VCaP (cell line): ENCODE results near the gene TFPI.

Experiments used
- H3K27ac ChIP-seq: fragments of 450-650 bp; 2 replicates; pipeline ENCODE4 v1.5.1; 2017
- TF ChIP-seq, protein P1 (sequence below): fragments of 450-650 bp; conservative IDR thresholded peaks from 2 replicates; pipeline ENCODE4 v1.5.1; 2017; ENCODE audit warnings: mild to moderate bottlenecking, moderate library complexity

The TFPI gene

DNA sequence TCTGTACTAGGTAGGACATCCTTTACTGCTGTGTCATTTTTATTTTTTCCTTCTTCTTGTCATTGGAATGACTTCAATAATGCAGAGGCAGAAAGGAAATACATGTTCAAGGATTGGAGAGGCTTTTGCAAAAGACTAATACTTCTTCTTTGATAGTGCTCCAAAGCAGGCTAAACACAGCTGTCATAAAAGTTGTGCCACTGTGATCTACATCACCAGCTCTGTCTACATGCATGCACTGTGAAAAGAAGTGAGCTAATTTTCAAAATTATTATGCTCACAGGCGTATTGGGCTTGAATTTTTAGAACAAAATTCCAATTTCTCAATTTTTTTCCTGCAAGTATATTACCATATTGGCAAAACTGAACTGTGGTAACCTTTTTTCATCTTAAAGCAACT lies 68.7 kb downstream of the TFPI start:
- TF ChIP-seq, protein P1, sequence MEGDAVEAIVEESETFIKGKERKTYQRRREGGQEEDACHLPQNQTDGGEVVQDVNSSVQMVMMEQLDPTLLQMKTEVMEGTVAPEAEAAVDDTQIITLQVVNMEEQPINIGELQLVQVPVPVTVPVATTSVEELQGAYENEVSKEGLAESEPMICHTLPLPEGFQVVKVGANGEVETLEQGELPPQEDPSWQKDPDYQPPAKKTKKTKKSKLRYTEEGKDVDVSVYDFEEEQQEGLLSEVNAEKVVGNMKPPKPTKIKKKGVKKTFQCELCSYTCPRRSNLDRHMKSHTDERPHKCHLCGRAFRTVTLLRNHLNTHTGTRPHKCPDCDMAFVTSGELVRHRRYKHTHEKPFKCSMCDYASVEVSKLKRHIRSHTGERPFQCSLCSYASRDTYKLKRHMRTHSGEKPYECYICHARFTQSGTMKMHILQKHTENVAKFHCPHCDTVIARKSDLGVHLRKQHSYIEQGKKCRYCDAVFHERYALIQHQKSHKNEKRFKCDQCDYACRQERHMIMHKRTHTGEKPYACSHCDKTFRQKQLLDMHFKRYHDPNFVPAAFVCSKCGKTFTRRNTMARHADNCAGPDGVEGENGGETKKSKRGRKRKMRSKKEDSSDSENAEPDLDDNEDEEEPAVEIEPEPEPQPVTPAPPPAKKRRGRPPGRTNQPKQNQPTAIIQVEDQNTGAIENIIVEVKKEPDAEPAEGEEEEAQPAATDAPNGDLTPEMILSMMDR: no peak
- no peak overlapping the region for H3K27ac ChIP-seq

DNA sequence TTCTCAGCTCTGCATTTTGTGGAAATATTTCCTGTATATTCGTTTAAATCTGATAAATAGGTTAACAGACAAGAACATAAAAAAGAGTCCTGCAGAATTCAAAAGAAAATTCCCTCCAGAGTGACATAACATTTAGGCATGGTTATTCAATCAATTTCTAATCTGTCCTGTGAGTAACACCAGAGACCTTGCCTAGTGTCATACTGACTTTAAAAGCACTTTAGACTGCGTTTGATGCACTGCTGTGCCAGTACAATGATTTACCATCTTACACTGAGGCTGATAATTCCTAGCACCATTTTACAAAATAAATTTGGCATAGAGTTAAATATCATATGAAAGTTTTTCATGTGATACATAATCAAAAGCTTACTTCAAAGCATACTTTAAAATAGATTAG lies 70.7 kb downstream of the TFPI start:
- TF ChIP-seq, protein P1: no peak
- H3K27ac ChIP-seq: no peak overlapping the region

DNA sequence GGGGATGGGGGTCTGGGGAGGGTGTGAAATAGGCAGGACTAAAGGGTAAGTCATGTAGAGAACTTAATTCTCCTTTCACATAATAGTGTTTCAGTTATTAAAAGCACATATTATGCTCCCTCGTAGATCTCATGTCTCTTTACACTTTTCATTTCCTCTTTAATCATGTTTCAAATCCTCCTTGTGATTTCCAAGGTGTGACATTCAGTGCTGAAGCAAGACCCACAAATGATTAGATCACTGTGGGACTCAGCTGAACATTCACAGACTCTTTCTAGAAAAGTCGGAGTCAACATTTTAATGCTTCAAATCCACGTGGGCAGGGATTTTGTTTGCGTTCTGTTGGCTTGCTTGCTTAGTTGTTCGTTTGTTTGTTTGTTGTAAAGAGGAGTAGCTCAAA lies 71.4 kb downstream of the TFPI start:
- no peak overlapping the region for H3K27ac ChIP-seq
- TF ChIP-seq, protein P1: no peak

DNA sequence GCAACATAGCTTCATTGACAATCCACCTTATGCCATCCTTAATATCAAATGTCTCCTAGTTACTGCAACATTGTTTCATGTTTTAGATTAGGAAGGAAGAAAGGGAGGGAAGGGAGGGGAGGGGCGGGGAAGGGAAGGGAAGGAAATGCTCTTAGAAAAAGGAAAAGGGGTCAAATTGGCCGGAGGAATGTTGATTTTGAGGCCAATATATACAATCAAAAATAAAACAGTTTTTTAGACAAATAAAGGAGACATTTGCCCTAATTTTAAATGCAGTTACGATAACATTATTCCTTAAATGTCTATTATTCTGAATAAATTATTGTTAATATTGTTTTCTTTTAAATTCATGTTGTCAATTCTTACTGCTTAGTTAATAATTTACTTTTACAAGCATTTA lies 72.7 kb downstream of the TFPI start:
- TF ChIP-seq, protein P1: no peak
- H3K27ac ChIP-seq: no peak overlapping the region

DNA sequence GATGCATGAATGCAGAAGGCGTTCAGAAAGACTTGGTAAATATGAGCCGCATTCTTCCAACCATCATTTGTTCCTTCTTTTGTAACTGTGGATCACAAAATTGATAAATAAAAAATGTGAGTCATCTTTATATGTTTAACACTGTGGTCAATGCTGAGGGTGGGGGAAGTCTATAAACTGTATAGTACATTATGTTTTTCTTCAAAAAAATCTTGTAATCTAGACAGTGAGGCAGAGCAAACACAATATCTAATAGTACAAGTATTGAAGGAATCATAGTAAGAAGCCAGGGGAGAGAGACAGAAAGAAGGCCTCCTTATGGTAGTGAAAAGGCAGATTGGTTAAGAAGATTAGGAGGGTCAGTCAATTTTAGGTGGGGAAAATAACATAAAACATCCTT lies 75.5 kb downstream of the TFPI start:
- H3K27ac ChIP-seq: no peak overlapping the region
- TF ChIP-seq, protein P1: no peak

DNA sequence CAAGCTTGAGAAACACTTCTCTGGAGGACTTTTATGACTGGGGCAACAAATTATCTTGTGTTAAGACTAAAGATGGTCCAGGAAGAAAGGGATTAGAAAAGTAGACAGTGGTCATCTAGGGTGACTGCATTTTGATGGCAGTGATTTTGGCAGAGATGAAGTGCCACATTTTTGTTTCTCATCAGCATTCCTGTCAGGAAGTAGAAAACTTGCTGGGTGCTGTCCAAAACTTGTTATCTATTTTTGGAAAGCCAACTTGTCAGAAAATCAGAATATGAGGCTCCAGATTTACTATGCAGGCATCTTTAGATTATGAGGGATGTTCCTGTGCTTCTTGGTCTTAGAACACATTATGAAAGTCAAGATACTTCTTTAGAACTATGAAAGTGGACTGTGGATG lies 77.2 kb downstream of the TFPI start:
- no peak overlapping the region for H3K27ac ChIP-seq

DNA sequence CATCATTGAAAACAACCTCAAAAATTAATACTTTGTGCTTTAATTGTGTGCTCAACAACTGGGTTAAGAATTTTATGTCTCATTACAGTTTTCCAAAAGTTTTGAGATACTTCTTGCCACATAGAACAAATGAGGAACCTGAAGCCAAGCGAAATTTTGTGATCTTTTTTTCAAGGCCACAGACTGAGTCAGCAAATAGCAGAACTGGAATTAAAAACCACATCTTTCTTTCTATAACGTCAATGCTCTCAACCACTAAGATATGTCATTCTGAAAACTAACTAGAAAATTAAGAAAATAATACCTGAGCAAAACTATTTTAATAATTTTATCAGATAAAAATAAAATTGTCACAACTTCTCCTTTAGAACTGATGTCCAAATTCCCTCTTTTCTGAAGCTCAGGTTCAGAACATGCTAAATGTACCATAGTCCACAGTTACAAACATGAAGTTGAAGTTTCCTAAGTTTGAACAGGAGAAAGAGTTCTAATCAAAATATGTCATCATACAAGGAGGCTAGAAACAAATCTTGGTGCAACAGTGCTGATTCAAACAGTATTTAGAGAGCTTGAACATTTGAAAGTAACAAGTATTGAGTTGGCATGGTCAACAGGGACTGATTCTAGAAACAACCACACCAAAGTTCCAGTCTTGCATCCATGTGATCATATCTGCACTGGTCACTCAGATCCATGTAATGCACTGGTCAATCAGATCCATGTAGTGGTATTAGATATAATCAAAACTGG lies 78.6 kb downstream of the TFPI start:
- TF ChIP-seq, protein P1: no peak
- no peak overlapping the region for H3K27ac ChIP-seq

More for the DNA sequence above, 77.2 kb downstream of the TFPI start:
- TF ChIP-seq, protein P1: no peak
